A549 (cell line): Measurements from ENCODE around the gene MC2R.

Experiments
- CEBPB ChIP-seq, 2 experiments: fragments of >200 bp in 1 of 2; sonication (Bioruptor Twin) in 1 of 2; formaldehyde crosslinking in 1 of 2; IDR thresholded peaks; 2 replicates each; pipeline ENCODE4 v1.6.1; 2012 to 2016
- EP300 ChIP-seq, 2 experiments: fragments of >200 bp; sonication (Bioruptor Twin); formaldehyde crosslinking; IDR thresholded peaks; 2 replicates in 1 of 2; 3 replicates in 1 of 2; pipeline ENCODE4 v1.6.1; 2016 to 2017
- ESRRA ChIP-seq: fragments of 150-350 bp; IDR thresholded peaks from 2 replicates; pipeline ENCODE4 v1.6.1; 2014; ENCODE audit warnings: mild to moderate bottlenecking, low read length, borderline replicate concordance
- GATA3 ChIP-seq: IDR thresholded peaks from 2 replicates; pipeline ENCODE4 v1.6.1; 2012; ENCODE audit warnings: borderline replicate concordance
- NFE2L2 ChIP-seq: fragments of 150-350 bp; conservative IDR thresholded peaks from 2 replicates; pipeline ENCODE4 v1.6.1; 2014; ENCODE audit warnings: low read length
- NR3C1 ChIP-seq: fragments of >200 bp; sonication (Bioruptor Twin); formaldehyde crosslinking; IDR thresholded peaks from 3 replicates; pipeline ENCODE4 v1.6.1; 2017
- POLR2A ChIP-seq: IDR thresholded peaks from 2 replicates; pipeline ENCODE4 v1.6.1; 2012; ENCODE audit warnings: mild to moderate bottlenecking, low read length
- RFX5 ChIP-seq: fragments of 450-650 bp; IDR thresholded peaks from 2 replicates; pipeline ENCODE4 v1.7.1; 2014; ENCODE audit warnings: antibody characterized with exemption, mild to moderate bottlenecking, moderate library complexity
- SMC3 ChIP-seq: fragments of >200 bp; sonication (Bioruptor Twin); formaldehyde crosslinking; IDR thresholded peaks from 3 replicates; pipeline ENCODE4 v1.6.1; 2018; ENCODE audit warnings: inconsistent platforms
- TP53 ChIP-seq: fragments of 250-450 bp; sonication (Bioruptor Pico); IDR thresholded peaks from 2 replicates; pipeline ENCODE4 v1.5.0; 2021; ENCODE audit warnings: mild to moderate bottlenecking, moderate library complexity
- TF ChIP-seq, protein P1 (sequence below): fragments of >200 bp; sonication (Bioruptor Twin); formaldehyde crosslinking; IDR thresholded peaks from 3 replicates; pipeline ENCODE4 v1.5.1; 2016
- TF ChIP-seq, protein P2 (sequence below): fragments of 200-600 bp; sonication (generic); IDR thresholded peaks from 2 replicates; pipeline ENCODE4 v1.6.1; 2016; ENCODE audit warnings: antibody characterized with exemption, mild to moderate bottlenecking, moderate library complexity

DNA sequence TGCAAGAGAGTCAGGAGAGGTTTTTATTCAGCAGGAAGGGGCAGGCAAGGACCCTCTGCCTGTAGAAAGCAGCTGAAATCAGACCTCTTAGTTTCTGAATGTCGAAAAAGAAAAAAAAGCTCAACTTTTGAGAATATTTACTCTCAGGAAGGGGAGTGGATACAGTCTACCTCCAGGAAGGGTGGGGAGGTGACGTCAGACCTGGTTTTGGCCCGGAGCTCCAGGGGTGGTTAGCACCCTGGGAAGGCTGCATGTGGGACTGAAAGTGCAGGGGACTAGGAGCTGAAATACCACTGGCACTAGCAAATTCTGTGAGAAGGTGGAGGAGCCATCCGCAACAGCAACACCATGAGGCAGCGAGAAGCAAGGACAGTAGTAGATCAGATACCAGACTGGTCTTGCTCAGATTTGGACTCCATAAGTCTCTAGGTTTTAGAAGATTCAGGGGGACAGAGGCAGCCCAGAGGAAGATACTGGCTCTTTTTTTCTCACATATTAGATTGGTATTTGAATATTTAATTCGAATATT, 19.8 kb downstream of the MC2R start:
- TF ChIP-seq, protein P1, sequence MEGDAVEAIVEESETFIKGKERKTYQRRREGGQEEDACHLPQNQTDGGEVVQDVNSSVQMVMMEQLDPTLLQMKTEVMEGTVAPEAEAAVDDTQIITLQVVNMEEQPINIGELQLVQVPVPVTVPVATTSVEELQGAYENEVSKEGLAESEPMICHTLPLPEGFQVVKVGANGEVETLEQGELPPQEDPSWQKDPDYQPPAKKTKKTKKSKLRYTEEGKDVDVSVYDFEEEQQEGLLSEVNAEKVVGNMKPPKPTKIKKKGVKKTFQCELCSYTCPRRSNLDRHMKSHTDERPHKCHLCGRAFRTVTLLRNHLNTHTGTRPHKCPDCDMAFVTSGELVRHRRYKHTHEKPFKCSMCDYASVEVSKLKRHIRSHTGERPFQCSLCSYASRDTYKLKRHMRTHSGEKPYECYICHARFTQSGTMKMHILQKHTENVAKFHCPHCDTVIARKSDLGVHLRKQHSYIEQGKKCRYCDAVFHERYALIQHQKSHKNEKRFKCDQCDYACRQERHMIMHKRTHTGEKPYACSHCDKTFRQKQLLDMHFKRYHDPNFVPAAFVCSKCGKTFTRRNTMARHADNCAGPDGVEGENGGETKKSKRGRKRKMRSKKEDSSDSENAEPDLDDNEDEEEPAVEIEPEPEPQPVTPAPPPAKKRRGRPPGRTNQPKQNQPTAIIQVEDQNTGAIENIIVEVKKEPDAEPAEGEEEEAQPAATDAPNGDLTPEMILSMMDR, result no peak
- no peak for TF ChIP-seq TP53
- no peak for TF ChIP-seq SMC3
- TF ChIP-seq ESRRA, result no peak
- no peak for TF ChIP-seq EP300 (IDR thresholded peaks at IDR 0.05)
- TF ChIP-seq, protein P2, sequence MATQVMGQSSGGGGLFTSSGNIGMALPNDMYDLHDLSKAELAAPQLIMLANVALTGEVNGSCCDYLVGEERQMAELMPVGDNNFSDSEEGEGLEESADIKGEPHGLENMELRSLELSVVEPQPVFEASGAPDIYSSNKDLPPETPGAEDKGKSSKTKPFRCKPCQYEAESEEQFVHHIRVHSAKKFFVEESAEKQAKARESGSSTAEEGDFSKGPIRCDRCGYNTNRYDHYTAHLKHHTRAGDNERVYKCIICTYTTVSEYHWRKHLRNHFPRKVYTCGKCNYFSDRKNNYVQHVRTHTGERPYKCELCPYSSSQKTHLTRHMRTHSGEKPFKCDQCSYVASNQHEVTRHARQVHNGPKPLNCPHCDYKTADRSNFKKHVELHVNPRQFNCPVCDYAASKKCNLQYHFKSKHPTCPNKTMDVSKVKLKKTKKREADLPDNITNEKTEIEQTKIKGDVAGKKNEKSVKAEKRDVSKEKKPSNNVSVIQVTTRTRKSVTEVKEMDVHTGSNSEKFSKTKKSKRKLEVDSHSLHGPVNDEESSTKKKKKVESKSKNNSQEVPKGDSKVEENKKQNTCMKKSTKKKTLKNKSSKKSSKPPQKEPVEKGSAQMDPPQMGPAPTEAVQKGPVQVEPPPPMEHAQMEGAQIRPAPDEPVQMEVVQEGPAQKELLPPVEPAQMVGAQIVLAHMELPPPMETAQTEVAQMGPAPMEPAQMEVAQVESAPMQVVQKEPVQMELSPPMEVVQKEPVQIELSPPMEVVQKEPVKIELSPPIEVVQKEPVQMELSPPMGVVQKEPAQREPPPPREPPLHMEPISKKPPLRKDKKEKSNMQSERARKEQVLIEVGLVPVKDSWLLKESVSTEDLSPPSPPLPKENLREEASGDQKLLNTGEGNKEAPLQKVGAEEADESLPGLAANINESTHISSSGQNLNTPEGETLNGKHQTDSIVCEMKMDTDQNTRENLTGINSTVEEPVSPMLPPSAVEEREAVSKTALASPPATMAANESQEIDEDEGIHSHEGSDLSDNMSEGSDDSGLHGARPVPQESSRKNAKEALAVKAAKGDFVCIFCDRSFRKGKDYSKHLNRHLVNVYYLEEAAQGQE, result no peak
- TF ChIP-seq NR3C1, result no peak
- no peak for TF ChIP-seq NFE2L2
- no peak for TF ChIP-seq RFX5
- TF ChIP-seq GATA3, result no peak
- TF ChIP-seq POLR2A, result no peak
- no peak for TF ChIP-seq CEBPB (IDR thresholded peaks at IDR 0.05)
